HEK293 (cell line): ENCODE results near the gene OAS2.

Experiments
- SCRT1 ChIP-seq: fragments of 450-650 bp; formaldehyde crosslinking; IDR thresholded peaks from 2 replicates; pipeline ENCODE4 v1.5.1; 2016; ENCODE audit warnings: missing biosample characterization, missing genetic modification characterization, borderline replicate concordance
- ZNF133 ChIP-seq: fragments of 450-650 bp; formaldehyde crosslinking; IDR thresholded peaks from 2 replicates; pipeline ENCODE4 v1.5.1; 2016; ENCODE audit warnings: missing biosample characterization, missing genetic modification characterization
- ZNF157 ChIP-seq: fragments of 450-650 bp; formaldehyde crosslinking; IDR thresholded peaks from 2 replicates; pipeline ENCODE4 v1.5.1; 2016; ENCODE audit warnings: missing biosample characterization, missing genetic modification characterization
- ZNF707 ChIP-seq: fragments of 450-650 bp; formaldehyde crosslinking; IDR thresholded peaks from 2 replicates; pipeline ENCODE4 v1.5.1; 2016; ENCODE audit warnings: missing biosample characterization, missing genetic modification characterization
- TF ChIP-seq, protein P1 (sequence below): fragments of 450-650 bp; formaldehyde crosslinking; IDR thresholded peaks from 2 replicates; pipeline ENCODE4 v1.5.1; 2016; ENCODE audit warnings: missing biosample characterization, missing genetic modification characterization

GRCh38 chr12:113051759-113052158, 73.4 kb downstream of the OAS2 start:
- no peak for TF ChIP-seq ZNF133 (tag by site-specific recombination)
- no peak for TF ChIP-seq ZNF707 (tag by site-specific recombination)
- TF ChIP-seq, protein P1, sequence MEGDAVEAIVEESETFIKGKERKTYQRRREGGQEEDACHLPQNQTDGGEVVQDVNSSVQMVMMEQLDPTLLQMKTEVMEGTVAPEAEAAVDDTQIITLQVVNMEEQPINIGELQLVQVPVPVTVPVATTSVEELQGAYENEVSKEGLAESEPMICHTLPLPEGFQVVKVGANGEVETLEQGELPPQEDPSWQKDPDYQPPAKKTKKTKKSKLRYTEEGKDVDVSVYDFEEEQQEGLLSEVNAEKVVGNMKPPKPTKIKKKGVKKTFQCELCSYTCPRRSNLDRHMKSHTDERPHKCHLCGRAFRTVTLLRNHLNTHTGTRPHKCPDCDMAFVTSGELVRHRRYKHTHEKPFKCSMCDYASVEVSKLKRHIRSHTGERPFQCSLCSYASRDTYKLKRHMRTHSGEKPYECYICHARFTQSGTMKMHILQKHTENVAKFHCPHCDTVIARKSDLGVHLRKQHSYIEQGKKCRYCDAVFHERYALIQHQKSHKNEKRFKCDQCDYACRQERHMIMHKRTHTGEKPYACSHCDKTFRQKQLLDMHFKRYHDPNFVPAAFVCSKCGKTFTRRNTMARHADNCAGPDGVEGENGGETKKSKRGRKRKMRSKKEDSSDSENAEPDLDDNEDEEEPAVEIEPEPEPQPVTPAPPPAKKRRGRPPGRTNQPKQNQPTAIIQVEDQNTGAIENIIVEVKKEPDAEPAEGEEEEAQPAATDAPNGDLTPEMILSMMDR (tag by site-specific recombination): no peak
- no peak for TF ChIP-seq ZNF157 (tag by site-specific recombination)
- TF ChIP-seq SCRT1 (tag by site-specific recombination): no peak
